ENCODE data around the gene GLRX5. TPM values are rescaled to one million over a fixed set of nuclear protein-coding genes. Genes with fewer than 3 reads are reported as not detected.

GLRX5 gene
- total RNA-seq, 4 donors from 2014 or later = 28.0 to 83.2 (median 74.0) TPM

DNA sequence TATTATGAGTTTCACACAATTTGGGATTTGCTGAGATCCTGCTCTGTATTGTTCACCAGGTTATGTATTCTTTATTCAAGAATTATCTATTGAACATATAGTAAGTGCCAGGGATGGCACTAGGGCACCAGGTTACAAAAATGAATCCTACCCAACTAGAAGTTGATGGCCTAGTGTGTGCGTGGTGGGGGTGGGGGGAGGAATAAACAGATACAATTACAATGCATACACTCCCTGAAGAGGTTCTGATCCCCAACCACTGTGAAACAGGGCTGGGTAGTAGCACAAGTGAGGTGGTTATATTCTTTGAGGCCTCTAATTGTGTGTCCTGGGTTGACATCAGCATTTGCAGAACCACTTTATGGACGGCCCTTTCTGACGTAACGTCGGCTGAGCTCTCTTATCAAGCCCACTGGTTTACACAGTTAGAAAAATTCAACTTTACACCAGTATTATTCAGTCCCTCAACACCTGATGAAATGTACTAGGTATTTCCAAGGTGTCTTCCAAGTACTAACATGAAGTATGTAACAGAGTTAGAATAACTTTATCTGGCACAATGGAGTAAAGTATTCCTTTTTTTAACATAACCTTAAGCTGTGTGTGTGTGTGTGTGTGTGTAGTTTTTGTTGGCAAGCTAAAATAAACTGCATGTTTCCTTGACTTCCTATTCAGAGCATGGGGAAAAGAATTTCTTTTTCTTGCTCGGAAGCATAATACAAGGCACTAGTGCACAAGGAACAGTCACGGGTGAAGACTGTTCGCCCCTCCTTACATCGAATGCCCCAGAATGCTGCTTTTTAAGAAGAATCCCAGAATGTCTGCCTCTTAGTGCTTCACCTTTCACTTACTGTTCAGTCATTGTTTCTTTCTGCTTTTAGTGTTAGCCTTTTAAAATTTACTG lies 8.1 kb upstream of the GLRX5 start:
- H3K9me3 ChIP-seq = no peaks in the 10 kb centered on the region
- TF ChIP-seq, protein P1, sequence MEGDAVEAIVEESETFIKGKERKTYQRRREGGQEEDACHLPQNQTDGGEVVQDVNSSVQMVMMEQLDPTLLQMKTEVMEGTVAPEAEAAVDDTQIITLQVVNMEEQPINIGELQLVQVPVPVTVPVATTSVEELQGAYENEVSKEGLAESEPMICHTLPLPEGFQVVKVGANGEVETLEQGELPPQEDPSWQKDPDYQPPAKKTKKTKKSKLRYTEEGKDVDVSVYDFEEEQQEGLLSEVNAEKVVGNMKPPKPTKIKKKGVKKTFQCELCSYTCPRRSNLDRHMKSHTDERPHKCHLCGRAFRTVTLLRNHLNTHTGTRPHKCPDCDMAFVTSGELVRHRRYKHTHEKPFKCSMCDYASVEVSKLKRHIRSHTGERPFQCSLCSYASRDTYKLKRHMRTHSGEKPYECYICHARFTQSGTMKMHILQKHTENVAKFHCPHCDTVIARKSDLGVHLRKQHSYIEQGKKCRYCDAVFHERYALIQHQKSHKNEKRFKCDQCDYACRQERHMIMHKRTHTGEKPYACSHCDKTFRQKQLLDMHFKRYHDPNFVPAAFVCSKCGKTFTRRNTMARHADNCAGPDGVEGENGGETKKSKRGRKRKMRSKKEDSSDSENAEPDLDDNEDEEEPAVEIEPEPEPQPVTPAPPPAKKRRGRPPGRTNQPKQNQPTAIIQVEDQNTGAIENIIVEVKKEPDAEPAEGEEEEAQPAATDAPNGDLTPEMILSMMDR (IDR thresholded peaks at IDR 0.05 in 4 of 5, conservative IDR thresholded peaks at IDR 0.05 in 1 of 5) = no peak
- TF ChIP-seq POLR2A (IDR thresholded peaks at IDR 0.05) = no peak
- H3K36me3 ChIP-seq = no peaks in the 10 kb centered on the region
- DNase-seq (no peak), ATAC-seq (no peak)
- in situ Hi-C loops (cut with MboI; ENCODE audit: low sequenced_read_pairs in 4 of 4) = loop anchor here in 3 of 4 donors (5.0 to 25.0 kb wide), 3 partner anchors 84 to 389 kb away; partner anchors contain the start of gene DICER1 (in 1 of the 3)
- H3K4me1 ChIP-seq = peaks cover 57 to 59% of the 10 kb centered on the region in 2 donors
- intact Hi-C loops (cut with DNase I; ENCODE audit: low total_unique reads) = loop anchor here (1.0 kb wide), 1 partner anchor 84 kb away; no protein-coding TSS in a partner anchor
- no peak overlapping the region for H3K4me3 ChIP-seq
- no peaks in the 10 kb centered on the region for H3K27me3 ChIP-seq
- H3K27ac ChIP-seq = peak overlapping the region; percentile 15 to 63 (median 52)

DNA sequence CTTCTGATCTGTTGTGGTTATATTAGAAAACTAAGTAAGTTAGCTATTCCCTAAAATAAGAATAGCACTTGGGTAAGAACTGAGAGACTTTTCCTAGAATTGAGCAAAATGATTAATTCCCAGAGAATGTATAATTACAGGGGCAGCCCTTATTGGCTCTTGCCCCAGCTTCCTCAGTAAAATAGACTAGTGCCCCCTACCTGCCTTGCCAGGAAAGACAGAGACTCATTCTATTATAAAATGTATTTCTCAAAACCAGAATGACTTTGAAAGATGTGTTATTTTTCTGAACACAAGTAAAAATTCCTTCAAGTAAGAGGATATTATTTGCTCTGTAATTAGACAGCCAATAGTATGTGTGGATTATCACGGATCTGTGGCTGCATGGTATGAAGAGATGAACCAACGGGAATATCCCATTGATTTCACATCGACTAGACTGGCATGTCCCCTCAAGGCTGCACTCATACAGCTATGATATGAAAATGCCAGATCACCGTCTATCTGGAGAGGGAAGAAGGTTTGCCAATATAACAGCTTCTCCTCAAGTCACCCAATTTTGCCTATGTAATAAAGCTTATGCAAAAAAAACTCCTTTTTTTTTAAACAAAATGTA lies 7.4 kb upstream of the GLRX5 start:
- no peaks in the 10 kb centered on the region for H3K36me3 ChIP-seq
- TF ChIP-seq, protein P1 (IDR thresholded peaks at IDR 0.05 in 4 of 5, conservative IDR thresholded peaks at IDR 0.05 in 1 of 5) = peak; percentile 67 to 77 (median 73)
- TF ChIP-seq POLR2A (IDR thresholded peaks at IDR 0.05) = no peak
- in situ Hi-C loops (cut with MboI; ENCODE audit: low sequenced_read_pairs in 4 of 4) = loop anchor here in 3 of 4 donors (5.0 to 25.0 kb wide), 3 partner anchors 85 to 390 kb away; partner anchors contain the start of gene DICER1 (in 1 of the 3)
- no peaks in the 10 kb centered on the region for H3K9me3 ChIP-seq
- peaks cover 65 to 67% of the 10 kb centered on the region in 2 donors for H3K4me1 ChIP-seq
- H3K27me3 ChIP-seq = no peaks in the 10 kb centered on the region
- H3K27ac ChIP-seq = peak overlapping the region; percentile 15 to 63 (median 52)
- intact Hi-C loops (cut with DNase I; ENCODE audit: low total_unique reads) = loop anchor here (1.0 kb wide), 1 partner anchor 85 kb away; no protein-coding TSS in a partner anchor
- ATAC-seq (peak; percentile 34 to 53), DNase-seq (peak in 1 of 2 donors; percentile 45)
- H3K4me3 ChIP-seq = no peak overlapping the region

DNA sequence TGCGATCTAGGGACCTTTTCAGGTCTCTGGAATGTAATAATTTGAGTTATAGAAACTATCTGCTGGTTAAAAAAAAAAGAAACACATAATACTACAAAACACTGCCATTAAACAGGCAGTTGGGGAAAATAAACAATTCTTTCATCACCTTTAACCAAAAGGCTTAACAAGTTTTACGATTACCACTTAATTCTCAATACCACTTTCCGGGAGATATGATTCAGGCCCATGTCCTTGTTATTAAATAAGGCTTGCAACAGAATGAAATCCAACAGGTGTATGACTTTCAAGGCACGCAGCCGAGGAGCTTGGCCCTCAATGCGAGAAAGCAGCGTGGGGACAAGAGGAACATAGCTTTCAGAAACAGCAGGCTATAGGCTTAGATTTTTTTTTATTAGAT lies 5.6 kb upstream of the GLRX5 start:
- intact Hi-C loops (cut with DNase I; ENCODE audit: low total_unique reads) = no loop called here

More for the DNA sequence above, 5.6 kb upstream of the GLRX5 start:
- Histone ChIP-seq H3K27me3 (no peaks in the 10 kb centered on the region), H3K4me3 (no peak overlapping the region), H3K4me1 (peaks cover 75 to 77% of the 10 kb centered on the region in 2 donors), H3K27ac (peak overlapping the region; percentile 52 to 78 (median 62)), H3K9me3 (no peaks in the 10 kb centered on the region), H3K36me3 (no peaks in the 10 kb centered on the region)
- TF ChIP-seq, protein P1 (IDR thresholded peaks at IDR 0.05 in 4 of 5, conservative IDR thresholded peaks at IDR 0.05 in 1 of 5) = no peak
- TF ChIP-seq POLR2A (IDR thresholded peaks at IDR 0.05) = no peak
- in situ Hi-C loops (cut with MboI; ENCODE audit: low sequenced_read_pairs in 4 of 4) = loop anchor here in 3 of 4 donors (5.0 to 25.0 kb wide), 3 partner anchors 87 to 392 kb away; partner anchors contain the start of gene DICER1 (in 1 of the 3)
- DNase-seq (peak in 1 of 2 donors; percentile 69), ATAC-seq (peak; percentile 78 to 84)

Measured in gastrocnemius medialis (tissue), 4 donors.